ENCODE measurements around the gene PGM3.

DNA sequence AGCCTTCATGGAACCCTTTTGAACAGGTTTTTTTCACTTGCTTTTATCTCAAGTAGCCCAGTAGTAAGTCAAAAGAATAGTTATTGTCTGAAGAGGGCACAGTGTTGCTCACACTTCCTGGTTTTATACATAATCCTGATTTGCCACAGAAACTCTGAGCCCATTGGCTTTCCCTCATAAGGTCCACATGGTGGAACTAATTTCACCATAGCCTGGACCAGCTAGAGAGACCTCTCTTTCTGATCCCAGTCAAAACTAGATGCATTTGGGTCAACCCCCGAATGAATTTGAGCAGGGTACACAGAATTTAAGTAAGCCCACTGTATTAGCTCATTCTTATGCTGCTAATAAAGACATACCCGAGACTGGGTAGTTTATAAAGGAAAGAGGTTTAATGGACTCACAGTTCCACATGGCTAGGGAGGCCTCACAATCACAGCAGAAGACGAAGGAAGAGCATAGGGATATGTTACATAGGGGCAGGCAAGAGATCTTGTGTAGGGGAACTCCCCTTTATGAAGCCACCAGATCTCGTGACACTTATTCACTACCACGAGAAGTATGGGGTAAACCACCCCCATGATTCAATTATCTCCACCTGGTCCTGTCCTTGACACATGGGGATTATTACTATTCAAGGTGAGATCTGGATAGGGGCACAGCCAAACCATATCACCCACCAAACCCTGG is 6.3 kb upstream of the PGM3 start:
- no peak for TF ChIP-seq POLR2A (IDR thresholded peaks at IDR 0.05)
- TF ChIP-seq, protein P1, sequence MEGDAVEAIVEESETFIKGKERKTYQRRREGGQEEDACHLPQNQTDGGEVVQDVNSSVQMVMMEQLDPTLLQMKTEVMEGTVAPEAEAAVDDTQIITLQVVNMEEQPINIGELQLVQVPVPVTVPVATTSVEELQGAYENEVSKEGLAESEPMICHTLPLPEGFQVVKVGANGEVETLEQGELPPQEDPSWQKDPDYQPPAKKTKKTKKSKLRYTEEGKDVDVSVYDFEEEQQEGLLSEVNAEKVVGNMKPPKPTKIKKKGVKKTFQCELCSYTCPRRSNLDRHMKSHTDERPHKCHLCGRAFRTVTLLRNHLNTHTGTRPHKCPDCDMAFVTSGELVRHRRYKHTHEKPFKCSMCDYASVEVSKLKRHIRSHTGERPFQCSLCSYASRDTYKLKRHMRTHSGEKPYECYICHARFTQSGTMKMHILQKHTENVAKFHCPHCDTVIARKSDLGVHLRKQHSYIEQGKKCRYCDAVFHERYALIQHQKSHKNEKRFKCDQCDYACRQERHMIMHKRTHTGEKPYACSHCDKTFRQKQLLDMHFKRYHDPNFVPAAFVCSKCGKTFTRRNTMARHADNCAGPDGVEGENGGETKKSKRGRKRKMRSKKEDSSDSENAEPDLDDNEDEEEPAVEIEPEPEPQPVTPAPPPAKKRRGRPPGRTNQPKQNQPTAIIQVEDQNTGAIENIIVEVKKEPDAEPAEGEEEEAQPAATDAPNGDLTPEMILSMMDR (IDR thresholded peaks at IDR 0.05): no peak
